Activated CD8-positive, alpha-beta memory T cell treated with anti-CD3 and anti-CD28 coated beads, Interleukin-2, amount 10 ng/mL, durations not matched to agents 7 days and 5 days (primary cell): Measurements from ENCODE around the gene CHMP1B. TPM values are rescaled to one million over a fixed set of nuclear protein-coding genes. Genes with fewer than 3 reads are reported as not detected.

Experiments
- total RNA-seq, 2 experiments: library from RNA; stranded (reverse); gene quantifications; one replicate each; pipeline ENCODE4 v1.2.3, GENCODE V29; 2021

The CHMP1B gene
- total RNA-seq, 2 experiments from 2014 or later: 23.4 to 27.1 TPM

Other genes with a start within 250 kb of the CHMP1B start
- gene SLC35G4, start 241.8 kb upstream of the CHMP1B start, total RNA-seq: not detected
- under 1 TPM in 1 of 2 experiments, not detected in 1; 0.52 TPM for gene GNAL, start 162.1 kb upstream of the CHMP1B start, total RNA-seq
- gene MPPE1, start 56.9 kb downstream of the CHMP1B start, total RNA-seq: 10 to 100 TPM; 42.9 to 64.9 TPM
- 10 to 100 TPM; 14.1 to 19.1 TPM for gene IMPA2, start 130.1 kb downstream of the CHMP1B start, total RNA-seq
- not detected for gene ANKRD62, start 242.4 kb downstream of the CHMP1B start, total RNA-seq